Trophoblast cell (in vitro differentiated cells and primary cell): Measurements from ENCODE around the gene MYRIP.

Experiments
- DNase-seq, 2 donors: peaks; one replicate each; pipeline ENCODE4 v3.0.0-alpha.2; 2016
- H2AFZ ChIP-seq: 2 replicates; pipeline ENCODE4 v1.6.1; 2013; ENCODE audit warnings: low read length, moderate library complexity, mild to moderate bottlenecking; ENCODE audit not compliant: insufficient read depth, poor library complexity
- H2AK5ac ChIP-seq: 2 replicates; pipeline ENCODE4 v1.6.1; 2013; ENCODE audit warnings: mild to moderate bottlenecking, low read length
- H2BK120ac ChIP-seq: 2 replicates; pipeline ENCODE4 v1.6.1; 2013; ENCODE audit warnings: low read length, mild to moderate bottlenecking, moderate library complexity; ENCODE audit not compliant: insufficient read depth, poor library complexity
- H2BK12ac ChIP-seq: 2 replicates; pipeline ENCODE4 v1.6.1; 2013; ENCODE audit warnings: mild to moderate bottlenecking, low read length, moderate library complexity
- H2BK5ac ChIP-seq: 2 replicates; pipeline ENCODE4 v1.6.1; 2013; ENCODE audit warnings: low read length, low read depth, moderate library complexity, mild to moderate bottlenecking; ENCODE audit not compliant: poor library complexity
- H3K14ac ChIP-seq: 2 replicates; pipeline ENCODE4 v1.6.1; 2013; ENCODE audit warnings: mild to moderate bottlenecking, low read length
- H3K18ac ChIP-seq: 2 replicates; pipeline ENCODE4 v1.6.1; 2013; ENCODE audit warnings: mild to moderate bottlenecking, low read length
- H3K23ac ChIP-seq: 2 replicates; pipeline ENCODE4 v1.6.1; 2013; ENCODE audit warnings: low read length
- H3K27ac ChIP-seq: 2 replicates; pipeline ENCODE4 v1.5.1; 2013; ENCODE audit warnings: low read depth, mild to moderate bottlenecking, inconsistent platforms, low read length, moderate library complexity
- H3K27me3 ChIP-seq: 2 replicates; pipeline ENCODE4 v1.6.1; 2013; ENCODE audit warnings: inconsistent platforms, mild to moderate bottlenecking, low read length, moderate library complexity; ENCODE audit not compliant: insufficient read depth
- H3K36me3 ChIP-seq, 2 experiments: 1 replicate in 1 of 2; 2 replicates in 1 of 2; pipeline ENCODE4 v1.6.1; 2013; ENCODE audit warnings: low read length in 2 of 2, mild to moderate bottlenecking in 2 of 2, moderate library complexity in 1 of 2; ENCODE audit not compliant: insufficient read depth in 2 of 2, control insufficient read depth in 1 of 2
- H3K4ac ChIP-seq: 2 replicates; pipeline ENCODE4 v1.6.1; 2013; ENCODE audit warnings: low read depth, mild to moderate bottlenecking, low read length, moderate library complexity
- H3K4me1 ChIP-seq, 2 experiments: 1 replicate in 1 of 2; 2 replicates in 1 of 2; pipeline ENCODE4 v1.6.1; 2013; ENCODE audit warnings: low read length in 2 of 2, mild to moderate bottlenecking in 2 of 2, moderate library complexity in 1 of 2; ENCODE audit not compliant: insufficient read depth in 2 of 2, control insufficient read depth in 1 of 2
- H3K4me2 ChIP-seq: 2 replicates; pipeline ENCODE4 v1.6.1; 2013; ENCODE audit warnings: inconsistent platforms, mild to moderate bottlenecking, low read length, moderate library complexity
- H3K4me3 ChIP-seq: 2 replicates; pipeline ENCODE4 v1.5.1; 2013; ENCODE audit warnings: mild to moderate bottlenecking, low read depth, low read length, inconsistent platforms
- H3K79me1 ChIP-seq: one replicate; pipeline ENCODE4 v1.6.1; 2013; ENCODE audit warnings: low read length
- H3K79me2 ChIP-seq: 2 replicates; pipeline ENCODE4 v1.6.1; 2013; ENCODE audit warnings: low read length, mild to moderate bottlenecking; ENCODE audit not compliant: control insufficient read depth, insufficient read depth, poor library complexity
- H3K9ac ChIP-seq: 2 replicates; pipeline ENCODE4 v1.6.1; 2013; ENCODE audit warnings: mild to moderate bottlenecking, low read length
- H3K9me3 ChIP-seq: 2 replicates; pipeline ENCODE4 v1.6.1; 2013; ENCODE audit warnings: low read depth, mild to moderate bottlenecking, control low read depth, inconsistent platforms, low read length; ENCODE audit not compliant: insufficient read depth
- H4K12ac ChIP-seq: 2 replicates; pipeline ENCODE4 v1.6.1; 2013; ENCODE audit warnings: low read depth, mild to moderate bottlenecking, low read length, moderate library complexity
- H4K8ac ChIP-seq: 2 replicates; pipeline ENCODE4 v1.6.1; 2013; ENCODE audit warnings: low read depth, mild to moderate bottlenecking, low read length, moderate library complexity
- H4K91ac ChIP-seq: one replicate; pipeline ENCODE4 v1.6.1; 2013; ENCODE audit warnings: low read depth, mild to moderate bottlenecking, low read length, moderate library complexity
- WGBS: extraction: QIAGEN DNeasy Blood & Tissue Kit; methylation state at CpG from one replicate; pipeline ENCODE4 v1.1.7; 2013; ENCODE audit warnings: missing lambda C conversion rate; ENCODE audit not compliant: insufficient read length, insufficient coverage; ENCODE audit errors: extremely low coverage; 5-methylcytosine and 5-hydroxymethylcytosine counted together

MYRIP gene

GRCh38 chr3:40299721-40300335 is 490.4 kb downstream of the MYRIP start:
- H2AFZ ChIP-seq: no peak overlapping the region
- H3K4me3 ChIP-seq: no peak overlapping the region
- no peak overlapping the region for H2BK5ac ChIP-seq
- H3K36me3 ChIP-seq: no peaks in the 10 kb centered on the region
- no peaks in the 10 kb centered on the region for H3K27me3 ChIP-seq
- no peak overlapping the region for H2BK12ac ChIP-seq
- no peak overlapping the region for H3K18ac ChIP-seq
- H3K79me1 ChIP-seq: no peaks in the 10 kb centered on the region
- no peaks in the 10 kb centered on the region for H3K4me1 ChIP-seq
- H2AK5ac ChIP-seq: no peak overlapping the region
- H3K79me2 ChIP-seq: no peaks in the 10 kb centered on the region
- H3K9me3 ChIP-seq: no peaks in the 10 kb centered on the region
- H3K27ac ChIP-seq: no peak overlapping the region
- H3K14ac ChIP-seq: no peak overlapping the region
- H3K4ac ChIP-seq: no peak overlapping the region
- no peak overlapping the region for H3K23ac ChIP-seq
- H3K4me2 ChIP-seq: no peak overlapping the region
- no CpG with 5 or more reads among the region's 3 CpGs for WGBS
- DNase-seq: peak in 1 of 2 donors; percentile 37
- no peak overlapping the region for H4K12ac ChIP-seq
- H4K91ac ChIP-seq: no peak overlapping the region
- H4K8ac ChIP-seq: no peak overlapping the region
- no peak overlapping the region for H3K9ac ChIP-seq
- H2BK120ac ChIP-seq: no peak overlapping the region

GRCh38 chr3:40302784-40303183 is 493.4 kb downstream of the MYRIP start:
- Histone ChIP-seq H3K79me2 (no peaks in the 10 kb centered on the region), H3K18ac (no peak overlapping the region), H3K79me1 (no peaks in the 10 kb centered on the region), H2BK120ac (no peak overlapping the region), H4K8ac (no peak overlapping the region), H3K36me3 (no peaks in the 10 kb centered on the region), H3K14ac (no peak overlapping the region), H3K4me1 (no peaks in the 10 kb centered on the region), H2AK5ac (no peak overlapping the region), H4K91ac (no peak overlapping the region), H3K9me3 (no peaks in the 10 kb centered on the region), H4K12ac (no peak overlapping the region), H2BK12ac (no peak overlapping the region), H3K27me3 (no peaks in the 10 kb centered on the region), H2AFZ (no peak overlapping the region), H3K9ac (no peak overlapping the region), H2BK5ac (no peak overlapping the region), H3K4me2 (no peak overlapping the region), H3K27ac (no peak overlapping the region), H3K4me3 (no peak overlapping the region), H3K4ac (no peak overlapping the region), H3K23ac (no peak overlapping the region)
- no peak for DNase-seq
- no CpG with 5 or more reads among the region's 1 CpG for WGBS

- Histone ChIP-seq H3K79me1 (no peaks in the 10 kb centered on the region), H3K4me2 (no peak overlapping the region), H3K4me3 (no peak overlapping the region), H3K9me3 (no peaks in the 10 kb centered on the region), H3K14ac (no peak overlapping the region), H3K4ac (no peak overlapping the region), H4K12ac (no peak overlapping the region), H3K4me1 (peaks cover 0 to 1% of the 10 kb centered on the region in 2 experiments), H2BK120ac (no peak overlapping the region), H3K79me2 (no peaks in the 10 kb centered on the region), H3K36me3 (no peaks in the 10 kb centered on the region), H3K27me3 (no peaks in the 10 kb centered on the region), H4K8ac (no peak overlapping the region), H2AK5ac (no peak overlapping the region), H3K27ac (no peak overlapping the region), H3K9ac (no peak overlapping the region), H2AFZ (no peak overlapping the region), H3K23ac (peak overlapping the region; percentile 55), H2BK12ac (no peak overlapping the region), H4K91ac (no peak overlapping the region), H3K18ac (no peak overlapping the region), H2BK5ac (no peak overlapping the region)
- DNase-seq: no peak
- WGBS: no CpG with 5 or more reads among the region's 2 CpGs
Measured at GRCh38 chr3:40304352-40304751, 494.9 kb downstream of the MYRIP start.

GRCh38 chr3:40306336-40306735 is 496.9 kb downstream of the MYRIP start:
- no peak overlapping the region for H2BK5ac ChIP-seq
- no peaks in the 10 kb centered on the region for H3K36me3 ChIP-seq
- H4K8ac ChIP-seq: no peak overlapping the region
- no peak overlapping the region for H3K9ac ChIP-seq
- no peak overlapping the region for H2AK5ac ChIP-seq
- no peak overlapping the region for H2AFZ ChIP-seq
- H3K27ac ChIP-seq: no peak overlapping the region
- peaks cover 0 to 1% of the 10 kb centered on the region in 2 experiments for H3K4me1 ChIP-seq
- no peak overlapping the region for H2BK120ac ChIP-seq
- no peak overlapping the region for H3K18ac ChIP-seq
- no peak overlapping the region for H3K4ac ChIP-seq
- WGBS: no CpG with 5 or more reads among the region's 3 CpGs
- DNase-seq: peak; percentile 25 to 29
- H3K79me2 ChIP-seq: peaks cover 6% of the 10 kb centered on the region
- no peak overlapping the region for H4K12ac ChIP-seq
- no peak overlapping the region for H2BK12ac ChIP-seq
- no peak overlapping the region for H3K4me3 ChIP-seq
- no peak overlapping the region for H3K14ac ChIP-seq
- H3K4me2 ChIP-seq: no peak overlapping the region
- H3K79me1 ChIP-seq: peaks cover 6% of the 10 kb centered on the region
- H4K91ac ChIP-seq: no peak overlapping the region
- no peak overlapping the region for H3K23ac ChIP-seq
- no peaks in the 10 kb centered on the region for H3K9me3 ChIP-seq
- no peaks in the 10 kb centered on the region for H3K27me3 ChIP-seq
